Progenitor cell of endocrine pancreas (in vitro differentiated cells): ENCODE data around the gene KRT13. TPM values are rescaled to one million over a fixed set of nuclear protein-coding genes. Genes with fewer than 3 reads are reported as not detected.

ENCODE experiments used
- DNase-seq: peaks from one replicate; pipeline ENCODE4 v3.0.0; 2021; ENCODE audit warnings: low spot score; ENCODE audit not compliant: unreplicated experiment
- H3K27ac Mint-ChIP-seq: 2 replicates; pipeline ENCODE4 v1.8.0; 2021; ENCODE audit warnings: mild to moderate bottlenecking, moderate library complexity, mixed read lengths
- H3K27me3 Mint-ChIP-seq: 2 replicates; pipeline ENCODE4 v1.8.0; 2021; ENCODE audit warnings: mixed read lengths
- H3K36me3 Mint-ChIP-seq: 2 replicates; pipeline ENCODE4 v1.8.0; 2022; ENCODE audit warnings: mixed read lengths; ENCODE audit not compliant: insufficient read depth
- H3K4me1 Mint-ChIP-seq: 2 replicates; pipeline ENCODE4 v1.8.0; 2021; ENCODE audit warnings: low read depth, mixed read lengths
- H3K4me3 Mint-ChIP-seq: 2 replicates; pipeline ENCODE4 v1.8.0; 2021; ENCODE audit warnings: low read depth, mild to moderate bottlenecking, moderate library complexity, mixed read lengths
- H3K9me3 Mint-ChIP-seq: 2 replicates; pipeline ENCODE4 v1.8.0; 2021; ENCODE audit warnings: low read depth, mixed read lengths
- CTCF ChIP-seq: fragments of 200-600 bp; sonication (generic); IDR thresholded peaks from one replicate; pipeline ENCODE4 v1.5.0; 2021; ENCODE audit warnings: antibody characterized with exemption, mild to moderate bottlenecking; ENCODE audit not compliant: unreplicated experiment
- total RNA-seq: library from RNA; stranded (reverse); gene quantifications from 2 replicates; pipeline ENCODE4 v1.2.1, GENCODE V29; 2021

Gene KRT13
- total RNA-seq, 1 donor from 2014 or later: not detected

DNA sequence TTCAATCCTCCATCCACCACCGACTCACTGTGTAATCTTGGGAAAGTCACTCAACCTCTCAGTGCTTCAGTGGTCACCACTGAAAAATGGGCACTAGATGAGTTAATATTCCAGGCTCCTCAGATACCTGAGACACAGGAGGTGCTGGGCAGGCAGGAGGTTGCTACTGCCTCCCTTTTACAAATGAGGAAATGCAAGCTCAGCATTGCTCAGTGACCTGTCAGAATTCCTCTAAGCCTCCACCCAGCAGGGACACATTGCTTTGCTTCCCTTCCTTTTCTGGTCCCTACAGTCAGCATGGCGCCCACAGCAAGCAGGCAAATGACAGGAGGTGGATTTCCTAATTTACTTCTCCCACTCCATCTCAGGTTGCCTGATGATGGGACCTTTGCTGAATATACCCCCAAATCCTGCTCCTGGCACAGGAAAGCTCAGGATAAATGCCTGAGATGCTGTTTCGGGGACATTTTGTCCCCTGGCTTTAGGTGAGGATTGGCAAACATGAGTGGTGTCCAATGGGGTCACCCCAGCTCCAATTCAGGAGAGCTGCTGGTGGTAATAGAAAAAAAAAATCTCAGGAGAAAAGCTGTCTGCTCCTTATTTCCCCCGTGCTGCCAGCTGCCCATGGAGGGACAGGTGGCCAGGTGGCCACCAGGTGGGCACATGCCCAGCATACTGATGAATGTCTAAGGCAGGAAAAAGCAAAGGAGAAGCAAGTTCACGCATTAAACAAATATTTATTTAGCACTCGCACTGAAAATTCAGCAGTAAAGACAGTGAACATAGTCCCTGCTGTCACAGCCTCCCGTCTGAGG, 5.0 kb upstream of the KRT13 start:
- TF ChIP-seq CTCF: no peak
- H3K4me1 Mint-ChIP-seq: peaks cover 18% of the 10 kb centered on the region
- H3K27me3 Mint-ChIP-seq: no peaks in the 10 kb centered on the region
- H3K27ac Mint-ChIP-seq: peak overlapping the region; percentile 62
- no peak overlapping the region for H3K4me3 Mint-ChIP-seq
- no peaks in the 10 kb centered on the region for H3K9me3 Mint-ChIP-seq
- H3K36me3 Mint-ChIP-seq: no peaks in the 10 kb centered on the region
- no peak for DNase-seq

GRCh38 chr17:41507315-41507880, 2.0 kb upstream of the KRT13 start:
- TF ChIP-seq CTCF: no peak
- peak overlapping the region; percentile 80 for H3K27ac Mint-ChIP-seq
- DNase-seq: no peak
- H3K4me1 Mint-ChIP-seq: peaks cover 21% of the 10 kb centered on the region
- H3K9me3 Mint-ChIP-seq: no peaks in the 10 kb centered on the region
- no peak overlapping the region for H3K4me3 Mint-ChIP-seq
- H3K27me3 Mint-ChIP-seq: peaks cover 3% of the 10 kb centered on the region
- H3K36me3 Mint-ChIP-seq: no peaks in the 10 kb centered on the region

DNA sequence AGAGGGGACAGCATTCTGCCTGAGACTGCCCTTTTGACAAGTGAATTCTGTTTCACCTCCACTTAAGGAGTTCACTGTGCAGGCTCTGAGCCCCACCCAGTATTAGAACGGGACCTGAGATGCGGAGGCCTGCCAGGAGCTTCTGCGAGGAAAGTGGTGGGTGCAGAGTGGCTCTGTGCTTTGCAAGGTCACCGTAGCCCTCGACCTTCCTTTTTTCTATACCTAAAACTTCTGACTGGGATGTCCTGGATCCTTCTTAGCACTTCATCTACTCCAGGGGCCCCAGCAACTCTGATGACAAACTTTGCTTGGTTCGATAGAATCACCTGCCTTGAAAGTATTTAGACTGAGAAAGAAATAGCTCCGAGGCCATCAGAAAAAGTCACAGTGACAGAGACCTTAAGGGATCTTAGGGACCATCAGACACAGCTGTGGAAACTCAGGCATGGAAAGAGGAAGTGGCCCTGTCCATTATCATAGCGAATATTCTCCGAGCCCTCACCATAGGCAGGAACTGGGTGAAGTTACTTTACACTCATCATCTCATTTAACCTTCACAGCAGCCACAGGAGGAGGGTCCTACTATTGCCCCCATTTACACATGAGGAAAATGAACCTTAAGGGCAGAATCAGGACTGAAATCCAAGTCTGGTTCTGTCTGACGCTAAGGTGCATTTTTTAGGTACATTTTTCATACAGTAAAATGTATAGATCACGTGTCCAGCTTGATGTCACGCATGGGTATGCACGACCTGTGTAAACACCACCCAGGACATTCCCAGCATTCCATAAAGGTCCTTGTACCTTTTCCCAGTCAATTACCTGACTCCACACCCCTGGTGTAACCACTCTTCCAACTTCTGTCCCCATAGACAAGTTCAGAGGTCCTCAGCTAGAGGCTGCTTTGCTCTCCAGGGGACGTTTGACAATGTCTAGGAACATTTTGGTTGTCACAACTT, 676 bp upstream of the KRT13 start:
- Mint-ChIP-seq H3K9me3 (no peaks in the 10 kb centered on the region), H3K27ac (peak overlapping the region; percentile 27), H3K27me3 (peaks cover 5% of the 10 kb centered on the region), H3K4me3 (no peak overlapping the region), H3K36me3 (no peaks in the 10 kb centered on the region), H3K4me1 (peaks cover 21% of the 10 kb centered on the region)
- DNase-seq: no peak
- no peak for TF ChIP-seq CTCF

DNA sequence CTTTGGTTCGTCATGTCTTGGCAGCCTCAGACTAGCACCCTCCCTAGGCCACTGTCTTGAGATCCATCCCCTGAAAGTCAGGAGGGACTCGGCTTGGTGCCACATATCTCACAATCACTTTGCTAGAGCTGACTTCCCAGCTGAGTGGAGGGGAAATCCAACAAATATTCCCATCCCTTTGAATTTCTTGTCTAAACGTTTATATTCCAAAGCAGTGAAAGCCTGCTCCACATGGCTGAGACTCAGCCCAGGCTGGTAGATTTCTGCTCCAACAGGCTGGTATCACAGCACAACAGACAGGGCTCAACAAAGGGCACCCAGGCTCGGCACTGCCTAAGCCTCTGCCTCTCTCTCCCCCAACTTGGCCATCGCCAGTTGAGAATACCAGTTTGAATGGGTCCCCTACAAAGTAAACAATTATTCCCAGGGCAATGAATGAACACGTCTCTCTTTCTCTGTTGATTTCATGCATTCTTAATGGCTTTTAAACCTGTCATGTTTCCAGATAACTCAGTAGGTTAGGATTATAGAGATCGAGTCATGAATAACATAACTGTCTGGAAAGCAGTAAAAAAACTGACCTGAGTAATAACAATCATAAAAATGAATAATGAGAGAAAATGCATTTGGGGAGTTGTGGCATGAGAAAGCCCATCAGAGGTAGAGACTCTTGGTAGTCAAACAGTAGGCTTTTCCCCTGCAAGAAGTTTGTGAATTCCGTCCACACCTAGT, 1.0 kb downstream of the KRT13 start:
- H3K27ac Mint-ChIP-seq: no peak overlapping the region
- TF ChIP-seq CTCF: no peak
- H3K9me3 Mint-ChIP-seq: no peaks in the 10 kb centered on the region
- H3K36me3 Mint-ChIP-seq: no peaks in the 10 kb centered on the region
- H3K27me3 Mint-ChIP-seq: peaks cover 16% of the 10 kb centered on the region
- H3K4me1 Mint-ChIP-seq: peaks cover 16% of the 10 kb centered on the region
- DNase-seq: no peak
- H3K4me3 Mint-ChIP-seq: no peak overlapping the region
